ENCODE data around the gene CXCL13.

GRCh38 chr4:77578145-77578544, 27.5 kb upstream of the CXCL13 start:
- TF ChIP-seq CTCF (IDR thresholded peaks at IDR 0.05), result no peak; the same call in 1 of the 2 replicates
- no peak for TF ChIP-seq ZNF317 (CRISPR knock-in tag; IDR thresholded peaks at IDR 0.05; ENCODE audit: borderline replicate concordance, low read depth)
- no peak for TF ChIP-seq MAX (CRISPR knock-in tag; IDR thresholded peaks at IDR 0.05)
- no peak for TF ChIP-seq SMAD4 (CRISPR knock-in tag; IDR thresholded peaks at IDR 0.05)
- no peak for TF ChIP-seq ESRRA (CRISPR knock-in tag; IDR thresholded peaks at IDR 0.05; ENCODE audit: borderline replicate concordance)
- no peak for TF ChIP-seq CREM (CRISPR knock-in tag; IDR thresholded peaks at IDR 0.05)
